ENCODE results near the gene SHB.

DNA sequence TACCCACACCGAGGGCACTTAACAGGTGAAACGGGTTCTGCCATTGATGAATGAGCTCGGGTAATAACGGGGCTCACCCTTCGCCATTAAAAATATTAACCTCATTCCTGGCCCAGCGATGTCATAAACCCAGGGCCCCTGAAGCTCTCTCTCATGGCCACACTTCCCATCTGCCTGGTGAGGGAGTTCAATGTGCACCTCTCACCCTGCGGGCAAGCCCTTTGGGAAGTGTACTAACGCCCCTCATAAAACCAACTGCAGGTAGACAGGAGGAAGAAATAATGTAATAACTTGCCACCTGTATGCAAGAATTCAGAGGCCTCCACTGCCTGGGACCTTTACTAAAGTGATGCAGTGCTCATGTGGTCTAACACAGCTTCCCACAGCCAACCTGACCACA lies 35.1 kb downstream of the SHB start:
- TF ChIP-seq, protein P1, sequence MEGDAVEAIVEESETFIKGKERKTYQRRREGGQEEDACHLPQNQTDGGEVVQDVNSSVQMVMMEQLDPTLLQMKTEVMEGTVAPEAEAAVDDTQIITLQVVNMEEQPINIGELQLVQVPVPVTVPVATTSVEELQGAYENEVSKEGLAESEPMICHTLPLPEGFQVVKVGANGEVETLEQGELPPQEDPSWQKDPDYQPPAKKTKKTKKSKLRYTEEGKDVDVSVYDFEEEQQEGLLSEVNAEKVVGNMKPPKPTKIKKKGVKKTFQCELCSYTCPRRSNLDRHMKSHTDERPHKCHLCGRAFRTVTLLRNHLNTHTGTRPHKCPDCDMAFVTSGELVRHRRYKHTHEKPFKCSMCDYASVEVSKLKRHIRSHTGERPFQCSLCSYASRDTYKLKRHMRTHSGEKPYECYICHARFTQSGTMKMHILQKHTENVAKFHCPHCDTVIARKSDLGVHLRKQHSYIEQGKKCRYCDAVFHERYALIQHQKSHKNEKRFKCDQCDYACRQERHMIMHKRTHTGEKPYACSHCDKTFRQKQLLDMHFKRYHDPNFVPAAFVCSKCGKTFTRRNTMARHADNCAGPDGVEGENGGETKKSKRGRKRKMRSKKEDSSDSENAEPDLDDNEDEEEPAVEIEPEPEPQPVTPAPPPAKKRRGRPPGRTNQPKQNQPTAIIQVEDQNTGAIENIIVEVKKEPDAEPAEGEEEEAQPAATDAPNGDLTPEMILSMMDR (IDR thresholded peaks at IDR 0.05 in 8 of 11, conservative IDR thresholded peaks at IDR 0.05 in 3 of 11), result no peak
- TF ChIP-seq POLR2A (IDR thresholded peaks at IDR 0.05), result no peak
